ENCODE measurements around the gene ZNF579. TPM values are rescaled to one million over a fixed set of nuclear protein-coding genes. Genes with fewer than 3 reads are reported as not detected.

The ZNF579 gene
- total and polyA plus RNA-seq, 4 donors, result 0.63 to 13.1 (median 12.7) TPM

- Histone ChIP-seq H3K4me3 (ENCODE audit: low read length in 2 of 2) (no peak overlapping the region), H3K36me3 (ENCODE audit: control insufficient read depth in 1 of 2, insufficient read depth in 2 of 2, low read length in 1 of 2) (no peaks in the 10 kb centered on the region), H3K27ac (ENCODE audit: low read depth in 1 of 2, low read length in 2 of 2) (no peak overlapping the region), H3K9me3 (ENCODE audit: control insufficient read depth, low read length) (no peaks in the 10 kb centered on the region), H3K4me1 (ENCODE audit: control insufficient read depth in 1 of 2, insufficient read depth in 2 of 2, low read length in 2 of 2) (no peaks in the 10 kb centered on the region), H3K27me3 (ENCODE audit: control insufficient read depth in 1 of 2, insufficient read depth in 2 of 2, low read length in 1 of 2) (no peaks in the 10 kb centered on the region)
- intact Hi-C loops (cut with DNase I), result no loop called here
- WGBS, 2 donors, result 75 to 76% methylated on average over 5 of the region's 5 CpGs
- DNase-seq, result no peak
- no peak for ATAC-seq (ENCODE audit: low FRiP score)
These were observed 37.1 kb downstream of the ZNF579 start for GRCh38 chr19:55543567-55543966.

- intact Hi-C loops (cut with DNase I), result no loop called here
- Histone ChIP-seq H3K4me1 (ENCODE audit: control insufficient read depth in 1 of 2, insufficient read depth in 2 of 2, low read length in 2 of 2) (no peaks in the 10 kb centered on the region), H3K27me3 (ENCODE audit: control insufficient read depth in 1 of 2, insufficient read depth in 2 of 2, low read length in 1 of 2) (no peaks in the 10 kb centered on the region), H3K36me3 (ENCODE audit: control insufficient read depth in 1 of 2, insufficient read depth in 2 of 2, low read length in 1 of 2) (no peaks in the 10 kb centered on the region), H3K9me3 (ENCODE audit: control insufficient read depth, low read length) (no peaks in the 10 kb centered on the region), H3K4me3 (ENCODE audit: low read length in 2 of 2) (no peak overlapping the region), H3K27ac (ENCODE audit: low read depth in 1 of 2, low read length in 2 of 2) (no peak overlapping the region)
- ATAC-seq (ENCODE audit: low FRiP score) (no peak), DNase-seq (no peak)
- 87 to 88% methylated on average over 7 of the region's 7 CpGs for WGBS, 2 donors
These were observed 38.3 kb downstream of the ZNF579 start for GRCh38 chr19:55542292-55542855.

DNA sequence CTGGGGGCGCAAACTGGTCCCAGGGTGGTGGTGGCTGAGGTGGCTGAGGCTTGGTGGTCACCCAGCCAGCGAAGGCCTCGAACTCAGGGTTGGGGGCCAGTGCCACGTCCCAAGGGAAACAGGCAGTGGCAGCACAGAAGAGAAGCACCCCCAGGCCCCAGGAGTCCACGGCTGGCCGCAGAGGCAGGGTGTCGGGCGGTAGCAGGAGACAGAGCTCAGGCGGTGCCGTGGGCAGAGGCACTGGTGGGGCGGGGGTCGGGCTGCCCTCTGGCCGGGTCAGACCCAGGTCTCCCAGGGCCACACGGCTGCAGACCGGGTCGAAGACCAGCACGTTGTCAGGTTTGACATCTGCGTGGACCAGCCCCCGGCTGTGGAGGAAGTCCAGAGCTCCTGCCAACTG is 39.6 kb downstream of the ZNF579 start:
- no peaks in the 10 kb centered on the region for H3K9me3 ChIP-seq (ENCODE audit: control insufficient read depth, low read length)
- no peaks in the 10 kb centered on the region for H3K27me3 ChIP-seq (ENCODE audit: control insufficient read depth in 1 of 2, insufficient read depth in 2 of 2, low read length in 1 of 2)
- no peak overlapping the region for H3K4me3 ChIP-seq (ENCODE audit: low read length in 2 of 2)
- 76 to 78% methylated on average over 19 of the region's 19 CpGs for WGBS, 2 donors
- ATAC-seq (ENCODE audit: low FRiP score), result no peak
- H3K36me3 ChIP-seq (ENCODE audit: control insufficient read depth in 1 of 2, insufficient read depth in 2 of 2, low read length in 1 of 2), result no peaks in the 10 kb centered on the region
- intact Hi-C loops (cut with DNase I), result no loop called here
- no peak for DNase-seq
- no peaks in the 10 kb centered on the region for H3K4me1 ChIP-seq (ENCODE audit: control insufficient read depth in 1 of 2, insufficient read depth in 2 of 2, low read length in 2 of 2)
- no peak overlapping the region for H3K27ac ChIP-seq (ENCODE audit: low read depth in 1 of 2, low read length in 2 of 2)

DNA sequence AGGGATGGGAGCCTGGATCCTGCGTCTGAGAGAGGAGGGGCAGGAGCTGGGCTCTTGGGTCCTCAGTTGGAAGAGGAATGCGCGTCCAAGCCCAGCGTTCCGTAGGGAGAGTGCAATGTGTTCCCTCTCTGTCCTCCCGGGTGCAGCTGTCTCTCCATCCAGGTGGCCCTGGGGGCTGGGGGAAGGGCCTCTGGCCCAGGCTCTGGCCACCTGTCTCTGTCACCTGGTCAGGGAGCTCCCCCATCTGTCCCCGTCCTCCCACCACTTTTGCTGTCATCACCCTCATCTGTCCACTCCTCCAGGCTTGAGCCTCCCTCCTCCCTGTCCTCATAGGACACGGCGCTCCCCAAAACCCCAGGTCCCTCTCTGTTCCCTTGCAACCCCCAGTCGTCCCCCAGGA is 40.0 kb downstream of the ZNF579 start:
- no peak for ATAC-seq (ENCODE audit: low FRiP score)

GRCh38 chr19:55539090-55539984 is 41.3 kb downstream of the ZNF579 start:
- no peak for ATAC-seq (ENCODE audit: low FRiP score)
- intact Hi-C loops (cut with DNase I), result no loop called here
- H3K27ac ChIP-seq (ENCODE audit: low read depth in 1 of 2, low read length in 2 of 2), result no peak overlapping the region
- H3K36me3 ChIP-seq (ENCODE audit: control insufficient read depth in 1 of 2, insufficient read depth in 2 of 2, low read length in 1 of 2), result no peaks in the 10 kb centered on the region
- H3K4me1 ChIP-seq (ENCODE audit: control insufficient read depth in 1 of 2, insufficient read depth in 2 of 2, low read length in 2 of 2), result no peaks in the 10 kb centered on the region
- no peaks in the 10 kb centered on the region for H3K27me3 ChIP-seq (ENCODE audit: control insufficient read depth in 1 of 2, insufficient read depth in 2 of 2, low read length in 1 of 2)
- H3K4me3 ChIP-seq (ENCODE audit: low read length in 2 of 2), result no peak overlapping the region
- no peak for DNase-seq
- no peaks in the 10 kb centered on the region for H3K9me3 ChIP-seq (ENCODE audit: control insufficient read depth, low read length)
- 53 to 57% methylated on average over 33 of the region's 33 CpGs for WGBS, 2 donors

More for the DNA sequence above, 40.0 kb downstream of the ZNF579 start:
- Histone ChIP-seq H3K9me3 (ENCODE audit: control insufficient read depth, low read length) (no peaks in the 10 kb centered on the region), H3K36me3 (ENCODE audit: control insufficient read depth in 1 of 2, insufficient read depth in 2 of 2, low read length in 1 of 2) (no peaks in the 10 kb centered on the region), H3K27ac (ENCODE audit: low read depth in 1 of 2, low read length in 2 of 2) (no peak overlapping the region), H3K27me3 (ENCODE audit: control insufficient read depth in 1 of 2, insufficient read depth in 2 of 2, low read length in 1 of 2) (no peaks in the 10 kb centered on the region), H3K4me3 (ENCODE audit: low read length in 2 of 2) (no peak overlapping the region), H3K4me1 (ENCODE audit: control insufficient read depth in 1 of 2, insufficient read depth in 2 of 2, low read length in 2 of 2) (no peaks in the 10 kb centered on the region)
- 54 to 56% methylated on average over 10 of the region's 10 CpGs for WGBS, 2 donors
- intact Hi-C loops (cut with DNase I), result no loop called here
- DNase-seq, result no peak

DNA sequence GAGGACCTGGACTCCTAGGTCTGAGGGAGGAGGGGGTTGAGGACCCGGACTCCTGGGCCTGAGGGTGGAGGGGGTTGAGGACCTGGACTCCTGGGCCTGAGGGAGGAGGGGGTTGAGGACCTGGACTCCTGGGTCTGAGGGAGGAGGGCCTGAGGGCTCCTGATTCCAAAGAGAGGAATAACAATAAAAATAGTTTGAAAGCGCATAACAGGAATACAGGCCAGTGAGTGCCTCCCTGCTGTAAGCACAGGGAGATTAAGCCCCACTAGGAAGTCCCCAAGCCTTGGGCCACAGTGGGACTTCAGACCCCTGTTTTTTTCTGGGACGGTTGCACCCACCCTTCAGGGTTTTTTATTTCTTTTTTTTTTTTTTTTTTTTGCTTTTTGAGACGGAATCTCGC is 42.5 kb downstream of the ZNF579 start:
- intact Hi-C loops (cut with DNase I), result no loop called here
- WGBS, 2 donors, result 80 to 87% methylated on average over 5 of the region's 5 CpGs
- no peak overlapping the region for H3K27ac ChIP-seq (ENCODE audit: low read depth in 1 of 2, low read length in 2 of 2)
- H3K36me3 ChIP-seq (ENCODE audit: control insufficient read depth in 1 of 2, insufficient read depth in 2 of 2, low read length in 1 of 2), result no peaks in the 10 kb centered on the region
- H3K9me3 ChIP-seq (ENCODE audit: control insufficient read depth, low read length), result no peaks in the 10 kb centered on the region
- no peaks in the 10 kb centered on the region for H3K4me1 ChIP-seq (ENCODE audit: control insufficient read depth in 1 of 2, insufficient read depth in 2 of 2, low read length in 2 of 2)
- DNase-seq (no peak), ATAC-seq (ENCODE audit: low FRiP score) (no peak)
- H3K27me3 ChIP-seq (ENCODE audit: control insufficient read depth in 1 of 2, insufficient read depth in 2 of 2, low read length in 1 of 2), result no peaks in the 10 kb centered on the region
- no peak overlapping the region for H3K4me3 ChIP-seq (ENCODE audit: low read length in 2 of 2)

- Histone ChIP-seq H3K27me3 (ENCODE audit: control insufficient read depth in 1 of 2, insufficient read depth in 2 of 2, low read length in 1 of 2) (no peaks in the 10 kb centered on the region), H3K4me3 (ENCODE audit: low read length in 2 of 2) (no peak overlapping the region), H3K4me1 (ENCODE audit: control insufficient read depth in 1 of 2, insufficient read depth in 2 of 2, low read length in 2 of 2) (no peaks in the 10 kb centered on the region), H3K36me3 (ENCODE audit: control insufficient read depth in 1 of 2, insufficient read depth in 2 of 2, low read length in 1 of 2) (no peaks in the 10 kb centered on the region), H3K27ac (ENCODE audit: low read depth in 1 of 2, low read length in 2 of 2) (no peak overlapping the region), H3K9me3 (ENCODE audit: control insufficient read depth, low read length) (no peaks in the 10 kb centered on the region)
- no peak for ATAC-seq (ENCODE audit: low FRiP score)
- 57 to 75% methylated on average over 5 of the region's 5 CpGs for WGBS, 2 donors
- DNase-seq, result no peak
- intact Hi-C loops (cut with DNase I), result no loop called here
These were observed 42.9 kb downstream of the ZNF579 start for GRCh38 chr19:55537741-55538111.

- H3K4me3 ChIP-seq (ENCODE audit: low read length in 2 of 2), result no peak within 1 kb of the TSS
- WGBS, 2 donors, result 19 to 26% methylated on average over 13 to 14 of the region's 14 CpGs
- no peak for ATAC-seq (ENCODE audit: low FRiP score)
These were observed 43.5 kb downstream of the ZNF579 start, which contains the start of gene SBK2 for GRCh38 chr19:55536951-55537740. SBK2 (minus strand) TSS chr19:55537133; CDS start chr19:55536294, 839 bp downstream.

More at GRCh38 chr19:55536951-55537740, 43.5 kb downstream of the ZNF579 start, which contains the start of gene SBK2:
- Histone ChIP-seq H3K9me3 (ENCODE audit: control insufficient read depth, low read length) (no peaks in the 10 kb centered on the region), H3K4me1 (ENCODE audit: control insufficient read depth in 1 of 2, insufficient read depth in 2 of 2, low read length in 2 of 2) (no peaks in the 10 kb centered on the region), H3K27me3 (ENCODE audit: control insufficient read depth in 1 of 2, insufficient read depth in 2 of 2, low read length in 1 of 2) (no peaks in the 10 kb centered on the region), H3K36me3 (ENCODE audit: control insufficient read depth in 1 of 2, insufficient read depth in 2 of 2, low read length in 1 of 2) (no peaks in the 10 kb centered on the region), H3K27ac (ENCODE audit: low read depth in 1 of 2, low read length in 2 of 2) (no peak within 1 kb of the TSS)
- intact Hi-C loops (cut with DNase I), result no loop called here
- DNase-seq, result no peak
